Adrenal gland (tissue), 5 donors: Measurements from ENCODE around the gene GDF2.

Source experiments
- CTCF ChIP-seq, 6 experiments: fragments of 450-650 bp in 4 of 6; fragments of 200-600 bp in 2 of 6; sonication (generic) in 1 of 6; IDR thresholded peaks; 1 replicate in 5 of 6; 2 replicates in 1 of 6; pipeline versions ENCODE4 v1.5.1 to v1.8.0; 2016 to 2021; ENCODE audit warnings: antibody characterized with exemption in 6 of 6, mild to moderate bottlenecking in 2 of 6, moderate library complexity in 1 of 6
- POLR2A ChIP-seq, 2 donors: fragments of 450-650 bp; IDR thresholded peaks; one replicate each; pipeline ENCODE4 v1.6.1; 2017; ENCODE audit warnings: antibody characterized with exemption in 2 of 2, mild to moderate bottlenecking in 2 of 2, moderate library complexity in 1 of 2
- donor health status: DM: no; HTN: no; CAD: no.

GRCh38 chr10:47349941-47350371 is 27.7 kb downstream of the GDF2 start:
- no peak for TF ChIP-seq CTCF (IDR thresholded peaks at IDR 0.05)
- no peak for TF ChIP-seq POLR2A (IDR thresholded peaks at IDR 0.05)
